Activated CD4-positive, alpha-beta T cell treated with anti-CD3 and anti-CD28 coated beads, Interleukin-2, amount 50 U/mL, for 16 hours (primary cell): ENCODE measurements around the gene SNED1.
A peak's percentile ranks its signal among the peaks of the same experiment; 100 is the strongest.

ENCODE experiments used
- DNase-seq: peaks from one replicate; pipeline ENCODE4 v3.0.0-alpha.2; 2020

The SNED1 gene

DNA sequence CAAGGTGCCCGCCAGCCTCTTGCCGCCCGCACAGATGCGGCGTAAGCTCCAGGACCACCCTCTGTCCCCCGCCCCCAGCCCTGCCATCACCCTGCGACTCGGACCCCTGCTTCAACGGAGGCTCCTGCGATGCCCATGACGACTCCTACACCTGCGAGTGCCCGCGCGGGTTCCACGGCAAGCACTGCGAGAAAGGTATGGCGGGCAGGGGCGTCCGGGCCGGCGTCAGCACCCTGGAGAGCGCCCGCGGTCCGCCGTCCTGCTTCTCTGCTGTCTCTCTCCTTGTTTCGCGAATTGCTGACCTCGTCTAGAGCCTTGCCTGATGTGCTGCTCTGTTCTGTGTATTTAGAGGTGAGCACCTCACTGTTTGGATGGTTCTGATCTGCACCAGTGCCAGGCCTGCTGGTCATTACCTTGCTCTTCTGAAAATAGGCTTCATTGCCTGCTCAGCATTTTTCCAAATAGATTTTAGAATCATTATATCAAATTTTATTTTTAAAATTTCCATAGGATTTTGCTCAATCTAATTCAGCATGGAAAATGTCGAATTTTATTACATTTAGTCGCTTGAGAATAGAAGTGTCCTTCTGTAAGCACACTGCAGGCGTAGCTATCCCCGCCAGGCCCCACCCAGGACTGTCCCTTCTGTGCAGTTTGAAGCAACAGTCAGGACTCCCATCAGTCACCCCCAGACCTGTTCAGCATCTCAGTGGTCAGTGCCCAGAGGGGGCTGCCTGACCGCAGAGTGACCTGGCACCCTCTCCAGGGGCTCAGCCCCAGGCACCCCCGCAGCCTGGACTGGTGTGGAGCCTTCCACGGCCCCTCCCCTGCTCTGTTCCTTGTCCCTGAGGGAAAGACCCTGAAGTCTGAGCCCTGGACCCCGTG lies 51.6 kb downstream of the SNED1 start:
- DNase-seq = no peak

DNA sequence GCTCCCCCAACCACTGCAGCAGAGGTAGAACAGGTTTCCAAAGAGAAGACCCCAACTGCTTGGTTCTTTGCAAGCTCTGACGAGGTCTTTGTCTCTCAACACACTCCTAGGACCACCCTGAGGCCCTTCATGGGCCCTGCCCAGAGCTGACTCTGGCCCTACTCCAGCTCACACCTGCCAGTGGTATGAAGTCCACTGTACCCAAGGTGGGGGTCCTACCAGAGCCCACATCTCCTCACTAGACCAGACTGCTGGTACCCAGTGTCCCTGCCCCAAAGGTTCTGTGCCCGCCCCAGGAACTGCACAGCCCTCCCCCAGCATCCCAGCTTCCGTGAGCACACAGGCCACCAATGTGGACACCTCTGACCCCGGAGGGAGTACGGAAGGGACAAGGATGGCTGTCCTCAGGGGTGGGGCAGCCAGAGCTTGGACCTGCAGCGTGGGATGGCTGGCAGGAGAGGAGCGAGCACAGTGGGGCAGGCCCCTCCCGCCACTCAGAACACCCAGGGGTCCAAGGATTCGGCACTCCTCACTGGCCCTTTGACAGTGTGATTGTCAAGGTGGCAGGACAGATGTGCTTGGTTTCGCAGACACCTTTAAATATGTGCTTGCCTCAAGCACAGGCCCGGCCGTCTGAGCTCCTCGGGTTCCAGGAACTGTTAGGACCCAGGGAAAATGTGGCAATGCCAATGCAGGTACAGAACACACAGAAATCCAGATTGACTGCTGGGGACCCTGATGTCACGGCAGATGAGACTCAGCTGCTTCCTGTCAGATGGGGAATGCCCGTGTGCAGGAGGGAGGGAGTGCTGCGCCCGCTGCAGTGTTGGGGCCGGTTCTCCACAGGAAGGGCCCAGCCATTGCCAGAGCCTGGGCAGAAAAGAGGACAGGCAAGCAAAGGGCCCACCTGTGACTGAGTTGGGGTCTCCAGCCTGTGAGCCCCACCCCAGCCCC lies 52.5 kb downstream of the SNED1 start:
- no peak for DNase-seq

DNA sequence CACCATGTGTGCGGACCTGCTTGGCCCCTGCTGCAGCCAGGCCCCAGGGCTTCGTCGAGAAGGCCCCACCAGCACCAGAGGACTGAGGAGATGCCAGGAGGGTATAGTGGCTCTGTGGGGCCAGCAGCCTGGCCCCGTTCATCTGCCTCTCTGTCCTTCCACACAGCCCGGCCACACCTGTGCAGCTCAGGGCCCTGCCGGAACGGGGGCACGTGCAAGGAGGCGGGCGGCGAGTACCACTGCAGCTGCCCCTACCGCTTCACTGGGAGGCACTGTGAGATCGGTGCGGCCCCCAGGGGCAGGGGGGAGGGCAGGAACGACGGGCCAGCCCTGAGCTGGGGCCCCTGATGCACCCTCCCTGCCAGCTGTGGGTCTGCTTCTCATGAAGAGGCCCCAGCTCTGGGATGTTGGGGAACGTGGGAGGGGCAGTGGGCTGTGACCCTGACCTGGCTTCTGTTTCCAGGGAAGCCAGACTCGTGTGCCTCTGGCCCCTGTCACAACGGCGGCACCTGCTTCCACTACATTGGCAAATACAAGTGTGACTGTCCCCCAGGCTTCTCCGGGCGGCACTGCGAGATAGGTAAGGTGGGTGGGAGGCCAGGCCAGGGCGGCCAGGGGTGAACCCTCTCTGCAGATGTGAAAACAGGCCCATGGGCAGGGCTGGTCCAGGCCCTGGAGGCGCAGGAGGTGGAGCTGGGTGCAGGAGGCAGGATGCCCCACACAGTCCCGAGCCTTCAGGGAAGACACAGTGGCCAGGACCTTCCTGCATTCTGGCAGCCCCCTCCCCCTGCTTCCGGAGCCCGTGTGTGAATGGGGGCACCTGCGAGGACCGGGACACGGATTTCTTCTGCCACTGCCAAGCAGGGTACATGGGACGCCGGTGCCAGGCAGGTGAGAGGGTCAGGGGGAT lies 53.4 kb downstream of the SNED1 start:
- no peak for DNase-seq

DNA sequence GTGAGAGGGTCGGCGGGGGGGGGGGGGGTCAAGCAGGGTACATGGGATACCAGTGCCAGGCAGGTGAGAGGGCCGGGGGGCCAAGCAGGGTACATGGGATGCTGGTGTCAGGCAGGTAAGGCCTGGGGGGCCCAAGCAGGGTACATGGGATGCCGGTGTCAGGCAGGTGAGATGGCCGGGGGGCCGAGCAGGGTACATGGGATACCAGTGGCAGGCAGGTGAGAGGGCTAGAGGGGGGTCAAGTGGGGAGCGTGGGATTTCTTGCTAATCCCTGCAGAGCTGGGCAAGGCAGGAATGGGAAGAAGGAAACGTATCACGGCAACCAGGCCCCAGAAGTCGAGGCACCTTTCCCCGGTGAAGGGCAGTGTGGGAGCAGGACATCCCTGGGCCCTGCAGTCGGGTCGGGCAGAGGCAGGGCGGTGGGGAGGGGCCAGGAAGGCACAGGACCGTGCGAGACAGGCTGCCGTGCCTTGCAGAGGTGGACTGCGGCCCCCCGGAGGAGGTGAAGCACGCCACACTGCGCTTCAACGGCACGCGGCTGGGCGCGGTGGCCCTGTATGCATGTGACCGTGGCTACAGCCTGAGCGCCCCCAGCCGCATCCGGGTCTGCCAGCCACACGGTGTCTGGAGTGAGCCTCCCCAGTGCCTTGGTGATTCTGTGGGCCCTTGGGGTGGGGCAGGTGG lies 54.4 kb downstream of the SNED1 start:
- DNase-seq = no peak

DNA sequence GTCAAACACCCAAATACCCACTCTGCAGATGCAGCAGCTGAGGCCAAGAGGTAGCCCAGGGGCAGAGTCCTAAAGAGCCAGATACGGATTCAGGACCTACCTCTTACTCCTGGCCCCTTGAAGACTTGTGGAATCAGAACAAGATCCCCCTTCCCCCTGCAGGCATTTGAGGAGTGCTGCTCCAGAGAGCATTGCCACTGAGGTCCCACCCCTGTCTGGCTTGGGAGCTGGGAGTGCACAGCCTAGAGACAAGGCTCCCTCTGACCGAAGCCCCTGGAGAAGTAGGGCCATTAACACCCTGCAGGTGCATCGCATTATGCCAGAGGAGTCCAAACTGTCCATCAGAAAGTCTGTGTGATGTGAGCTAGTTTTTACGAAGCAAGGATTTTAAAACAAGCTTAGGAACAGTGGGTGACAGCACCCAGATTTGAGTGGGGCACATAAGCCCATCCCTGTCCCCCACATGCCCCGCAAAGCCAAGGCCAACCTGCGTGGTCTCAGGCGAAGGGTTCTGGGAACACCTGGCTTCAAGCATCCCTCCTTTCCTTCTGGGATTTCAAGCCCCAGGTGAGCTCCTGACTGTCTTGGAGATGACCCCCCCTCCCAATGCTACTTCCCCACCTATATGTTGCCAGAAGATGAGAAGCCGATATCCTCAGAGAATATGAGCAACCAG lies 55.3 kb downstream of the SNED1 start:
- no peak for DNase-seq

DNA sequence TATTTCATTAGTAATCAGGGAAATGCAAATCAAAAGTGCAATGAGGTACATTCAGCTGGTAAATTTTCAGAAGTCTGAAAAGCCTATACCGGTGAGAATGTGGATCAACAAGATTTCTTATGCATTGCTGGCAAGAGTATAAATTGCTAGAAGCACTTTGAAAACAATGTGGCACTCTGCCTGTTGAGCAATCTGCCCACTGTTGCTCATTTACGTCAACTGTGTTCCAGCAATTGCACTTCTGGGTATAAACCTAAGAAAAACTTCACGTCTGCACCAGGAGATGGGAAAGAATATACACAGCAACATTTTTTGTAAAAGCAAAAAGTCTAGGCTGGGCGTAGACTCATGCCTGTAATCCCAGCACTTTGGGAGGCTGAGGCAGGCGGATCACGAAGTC lies 62.9 kb downstream of the SNED1 start:
- no peak for DNase-seq

DNA sequence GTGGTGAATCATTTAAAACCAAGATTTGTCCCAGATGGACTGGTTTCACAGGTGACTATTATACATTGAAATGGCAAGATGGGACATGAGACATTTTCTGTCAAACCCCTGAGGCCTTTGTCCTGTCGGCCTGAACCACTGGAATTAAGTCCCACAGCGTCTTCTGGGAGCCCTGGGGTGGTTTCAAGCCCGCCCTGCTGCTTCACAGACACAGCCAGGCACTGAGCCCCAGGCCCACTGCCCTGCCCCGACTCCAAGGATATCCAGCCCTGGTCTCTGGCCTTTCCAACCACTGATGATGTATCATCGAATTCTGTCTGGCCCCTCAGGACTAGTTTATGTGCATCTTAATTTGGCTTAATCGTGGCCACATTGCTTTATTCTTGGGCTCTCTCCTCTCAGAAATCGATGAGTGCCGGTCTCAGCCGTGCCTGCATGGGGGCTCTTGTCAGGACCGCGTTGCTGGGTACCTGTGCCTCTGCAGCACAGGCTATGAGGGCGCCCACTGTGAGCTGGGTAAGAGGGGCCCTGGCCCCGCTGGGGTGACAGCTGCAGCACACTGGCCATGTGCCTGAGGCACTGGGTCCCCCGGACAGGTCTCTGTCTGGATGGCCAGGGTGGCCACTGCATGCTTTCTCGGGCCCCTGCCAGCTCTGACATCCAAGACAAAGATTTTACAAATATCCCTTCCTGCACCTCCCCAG lies 64.1 kb downstream of the SNED1 start:
- no peak for DNase-seq

DNA sequence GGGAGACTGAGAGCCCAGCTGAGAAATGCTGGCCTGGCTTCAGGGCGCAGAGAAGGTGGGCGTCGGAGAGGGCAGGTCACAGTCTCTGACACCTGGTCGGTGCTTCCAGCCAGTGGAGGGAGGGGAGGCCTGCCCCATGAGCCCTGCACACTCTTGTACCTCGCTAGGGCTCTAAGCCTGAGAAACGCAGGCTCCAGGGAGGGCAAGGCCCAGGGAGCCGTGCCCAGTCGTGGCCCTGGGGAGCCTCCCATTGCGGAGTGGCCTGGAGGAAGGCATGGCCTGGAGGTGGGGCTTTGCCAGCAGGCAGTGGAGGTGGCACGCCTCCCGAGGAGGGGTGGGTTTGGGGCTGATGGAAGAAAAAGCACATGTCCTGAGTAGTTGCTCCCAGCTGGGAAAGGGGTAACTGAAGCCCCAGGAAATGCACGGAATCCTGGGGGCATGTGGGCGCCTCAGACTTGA lies 64.7 kb downstream of the SNED1 start:
- DNase-seq = no peak

DNA sequence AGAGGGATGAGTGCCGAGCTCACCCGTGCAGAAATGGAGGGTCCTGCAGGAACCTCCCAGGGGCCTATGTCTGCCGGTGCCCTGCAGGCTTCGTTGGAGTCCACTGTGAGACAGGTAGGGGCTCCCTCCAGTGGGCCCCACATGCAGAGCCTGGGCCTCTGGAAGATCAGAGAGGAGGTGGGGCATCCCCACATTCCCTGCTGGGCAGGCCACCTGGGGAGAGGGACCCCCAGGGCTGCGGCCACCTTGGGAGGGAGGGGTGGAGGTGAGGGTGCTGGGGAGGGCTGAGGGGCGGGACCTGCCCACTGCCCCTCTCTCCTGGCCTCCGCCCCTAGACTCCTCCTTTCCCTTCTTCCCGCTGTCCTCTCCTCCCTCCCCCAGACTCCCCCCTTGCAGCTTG lies 65.2 kb downstream of the SNED1 start:
- no peak for DNase-seq

DNA sequence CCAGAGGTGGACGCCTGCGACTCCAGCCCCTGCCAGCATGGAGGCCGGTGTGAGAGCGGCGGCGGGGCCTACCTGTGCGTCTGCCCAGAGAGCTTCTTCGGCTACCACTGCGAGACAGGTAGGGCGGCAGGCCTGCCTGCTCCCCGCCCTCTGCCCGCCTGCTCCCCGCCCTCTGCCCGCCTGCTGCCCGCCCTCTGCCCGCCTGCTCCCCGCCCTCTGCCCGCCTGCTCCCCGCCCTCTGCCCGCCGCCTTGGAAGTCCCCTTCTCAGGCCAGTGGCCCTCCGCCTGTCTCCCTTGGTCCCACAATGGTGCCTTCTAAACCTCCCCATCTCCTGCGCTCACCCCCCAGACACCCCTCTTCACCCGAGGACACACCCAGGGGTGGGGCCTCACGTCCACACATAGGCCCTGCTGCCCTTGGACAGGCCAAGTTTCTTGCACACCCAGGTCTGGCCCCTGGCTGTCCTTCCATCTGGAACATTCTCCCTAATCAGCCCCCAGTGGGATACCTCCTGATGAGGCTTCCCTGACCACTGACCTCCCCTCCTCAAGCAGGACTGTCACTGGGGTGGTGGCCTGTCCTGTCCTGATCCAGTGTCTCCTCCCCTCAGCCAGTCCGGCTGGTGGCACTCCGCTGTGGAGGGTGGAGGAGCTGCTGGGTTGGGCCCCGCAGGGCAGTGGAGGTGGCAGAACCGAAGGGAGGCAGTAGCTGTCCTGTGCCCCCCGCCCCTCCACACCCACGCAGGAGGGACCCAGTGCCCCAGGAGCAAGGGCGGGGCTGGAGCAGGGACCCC lies 65.8 kb downstream of the SNED1 start:
- DNase-seq = peak; percentile 42

DNA sequence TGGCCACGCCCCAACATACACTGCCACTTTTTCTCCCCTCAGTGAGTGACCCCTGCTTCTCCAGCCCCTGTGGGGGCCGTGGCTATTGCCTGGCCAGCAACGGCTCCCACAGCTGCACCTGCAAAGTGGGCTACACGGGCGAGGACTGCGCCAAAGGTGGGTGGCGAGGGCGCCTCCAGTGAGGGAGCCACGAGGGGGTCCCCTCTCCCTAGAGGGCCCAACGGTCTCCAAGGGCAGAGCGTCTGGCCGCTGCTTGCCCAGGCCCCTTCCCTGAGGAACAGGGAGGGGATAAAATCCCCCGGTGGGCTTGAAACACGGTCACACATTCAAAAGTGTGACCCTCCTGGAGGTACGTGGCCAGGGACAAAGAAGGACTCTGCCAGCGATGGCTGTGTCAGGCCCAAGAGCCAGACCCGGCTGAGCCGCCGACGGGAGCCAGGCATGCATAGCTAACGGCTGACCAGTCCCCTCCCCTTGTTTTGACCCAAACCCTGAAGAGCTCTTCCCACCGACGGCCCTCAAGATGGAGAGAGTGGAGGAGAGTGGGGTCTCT lies 66.5 kb downstream of the SNED1 start:
- DNase-seq = no peak

DNA sequence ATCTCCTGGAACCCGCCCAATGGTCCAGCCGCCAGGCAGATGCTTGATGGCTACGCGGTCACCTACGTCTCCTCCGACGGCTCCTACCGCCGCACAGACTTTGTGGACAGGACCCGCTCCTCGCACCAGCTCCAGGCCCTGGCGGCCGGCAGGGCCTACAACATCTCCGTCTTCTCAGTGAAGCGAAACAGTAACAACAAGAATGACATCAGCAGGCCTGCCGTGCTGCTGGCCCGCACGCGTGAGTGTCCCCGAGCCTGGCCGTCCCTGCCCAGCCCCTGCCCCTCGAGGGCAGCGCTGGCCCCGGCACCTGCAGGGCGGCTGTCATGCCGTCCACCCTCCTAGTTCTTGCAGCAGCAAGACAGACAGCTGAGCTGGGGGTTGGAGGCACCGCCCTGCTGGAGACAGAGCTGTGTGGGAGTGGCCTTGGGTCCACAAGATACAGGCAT lies 67.0 kb downstream of the SNED1 start:
- no peak for DNase-seq

DNA sequence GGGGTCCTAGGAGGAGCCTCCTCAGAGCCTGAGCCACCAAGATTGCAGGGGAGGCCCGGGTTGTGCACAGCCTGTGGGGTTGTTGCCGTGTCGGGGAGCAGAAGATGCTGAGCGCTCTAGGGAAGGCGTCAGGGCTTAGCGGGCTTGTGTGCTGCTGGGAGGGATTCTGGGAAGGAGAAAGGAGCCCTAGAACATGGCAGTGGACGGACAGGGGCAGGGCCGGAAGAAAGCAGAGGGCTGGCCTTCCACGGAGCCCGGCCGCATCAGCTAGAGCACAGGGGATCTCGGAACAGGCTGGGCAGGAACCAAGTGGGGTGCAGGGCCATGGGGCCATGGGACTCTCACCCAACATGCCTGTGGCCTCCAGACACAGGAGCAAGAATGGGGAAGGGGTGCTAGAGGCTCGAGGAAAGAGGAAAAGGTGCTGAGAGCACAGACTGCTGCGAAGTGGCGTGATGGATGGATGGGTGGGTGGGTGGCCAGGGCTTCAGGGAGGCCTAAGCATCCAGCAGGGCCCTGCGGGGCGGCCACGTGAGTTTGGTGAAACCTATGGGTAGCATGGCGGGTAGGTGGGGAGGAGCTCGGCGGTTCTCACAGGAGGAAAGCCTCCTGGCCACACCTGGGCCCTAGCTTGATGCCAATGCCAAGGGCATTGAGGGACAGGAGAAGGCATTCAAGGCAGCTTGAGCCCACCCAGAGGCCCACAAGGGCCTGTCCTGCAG lies 67.9 kb downstream of the SNED1 start:
- no peak for DNase-seq

DNA sequence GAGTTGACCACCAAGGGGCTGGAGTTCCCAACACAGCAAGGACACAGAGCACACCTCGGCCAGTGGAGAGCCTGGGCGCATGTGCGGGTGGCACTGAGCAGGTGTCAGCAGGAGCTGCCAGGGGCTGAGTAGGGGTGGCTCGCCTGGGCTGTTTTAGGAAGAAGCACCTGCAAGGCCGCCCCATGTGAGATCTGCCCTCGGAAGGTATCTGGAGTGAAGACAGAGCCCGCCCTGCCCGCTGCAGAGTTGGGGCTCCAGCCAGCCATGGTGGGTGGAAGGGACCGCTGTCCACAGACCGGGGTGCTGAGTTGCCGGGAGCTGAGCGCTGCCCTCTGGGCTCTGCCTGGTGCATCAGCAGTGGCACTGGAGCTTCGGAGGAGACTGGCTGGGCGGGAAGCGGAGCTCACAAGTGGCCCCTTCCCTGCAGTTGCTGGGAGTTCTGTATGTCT lies 68.5 kb downstream of the SNED1 start:
- DNase-seq = no peak

DNA sequence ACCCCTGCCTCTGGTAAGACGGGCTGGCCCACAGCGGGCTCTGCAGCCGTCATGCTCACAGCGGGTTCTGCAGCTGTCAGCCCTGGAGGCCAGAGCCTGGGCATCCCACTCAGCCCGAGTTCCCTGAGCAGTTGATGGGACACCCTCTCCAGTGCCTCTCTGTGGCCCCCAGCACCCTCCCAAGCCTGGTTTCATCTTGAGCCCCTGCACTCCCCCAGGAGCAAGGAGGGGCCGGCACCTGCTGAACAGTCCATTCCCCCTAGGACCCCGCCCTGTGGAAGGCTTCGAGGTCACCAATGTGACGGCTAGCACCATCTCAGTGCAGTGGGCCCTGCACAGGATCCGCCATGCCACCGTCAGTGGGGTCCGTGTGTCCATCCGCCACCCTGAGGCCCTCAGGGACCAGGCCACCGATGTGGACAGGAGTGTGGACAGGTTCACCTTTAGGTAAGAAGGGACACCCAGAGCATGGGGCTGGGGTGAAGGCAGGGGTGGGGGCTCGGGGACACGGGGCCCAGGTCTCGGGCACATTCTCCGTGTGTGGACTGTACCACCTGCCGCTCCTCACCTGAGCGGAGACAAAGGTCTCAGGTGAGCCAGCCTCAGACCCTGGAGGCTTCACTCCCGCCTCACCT lies 69.2 kb downstream of the SNED1 start:
- DNase-seq = no peak

DNA sequence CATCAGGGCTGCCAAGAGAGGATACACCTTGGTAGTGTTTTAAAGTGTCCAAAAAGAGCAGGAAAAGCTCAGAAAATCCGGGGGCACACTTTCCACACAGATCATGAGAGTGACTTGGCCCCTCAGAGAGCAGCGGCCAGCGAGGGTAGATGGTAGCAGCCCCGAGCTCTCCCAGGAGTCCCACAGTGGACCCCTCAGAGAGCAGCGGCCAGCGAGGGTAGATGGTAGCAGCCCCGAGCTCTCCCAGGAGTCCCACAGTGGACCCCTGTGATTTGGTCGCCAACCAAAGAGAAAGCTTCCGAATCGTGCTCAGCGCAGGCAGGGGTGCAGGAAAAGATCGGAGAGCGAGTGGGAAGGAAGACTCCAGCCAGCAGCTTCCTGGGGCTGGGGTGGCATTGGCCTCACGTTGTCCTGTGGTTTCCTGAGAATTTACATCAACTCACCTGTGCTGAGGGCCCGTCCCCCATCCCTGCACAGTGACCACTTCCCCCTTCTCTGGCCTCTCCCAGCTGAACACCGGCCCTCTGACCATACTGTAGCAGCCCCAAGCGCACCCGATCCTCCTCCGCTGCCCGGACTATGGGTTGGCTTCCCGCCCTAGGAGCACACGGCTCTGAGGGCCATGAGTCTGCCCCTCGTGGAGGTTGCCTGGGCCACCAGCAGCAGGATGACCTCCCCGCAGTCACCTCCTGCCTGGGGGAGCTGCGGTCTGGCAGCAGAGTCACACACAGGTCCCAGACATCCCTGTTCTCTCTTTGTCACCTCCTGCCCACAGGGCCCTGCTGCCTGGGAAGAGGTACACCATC lies 69.9 kb downstream of the SNED1 start:
- no peak for DNase-seq
